Hippocampal formation (tissue), 2 donors: ENCODE measurements around the gene KLHL6.
"Not testable (repeated sequence)": the region's sequence is repeated elsewhere in the genome, so short reads cannot be mapped to it uniquely, and the experiment has no call there.

Source experiments
- DNase-seq, 2 donors: peaks; one replicate each; lab custom pipeline; 2025; lab: John Stamatoyannopoulos, UW

KLHL6 gene

GRCh38 chr3:183486472-183486871 is 69.0 kb downstream of the KLHL6 start:
- no peak for DNase-seq

- no peak for DNase-seq
Observed at GRCh38 chr3:183485585-183485984, 69.9 kb downstream of the KLHL6 start.

- no peak for DNase-seq
Observed at GRCh38 chr3:183485093-183485492, 70.4 kb downstream of the KLHL6 start.

GRCh38 chr3:183484431-183485075 is 71.0 kb downstream of the KLHL6 start:
- DNase-seq = no peak

GRCh38 chr3:183481582-183481981 is 73.9 kb downstream of the KLHL6 start:
- DNase-seq = no peak

GRCh38 chr3:183478501-183478900 is 77.0 kb downstream of the KLHL6 start:
- DNase-seq = no peak

GRCh38 chr3:183477801-183478456 is 77.6 kb downstream of the KLHL6 start:
- DNase-seq = no peak

GRCh38 chr3:183475764-183476162 is 79.7 kb downstream of the KLHL6 start:
- DNase-seq = not testable (repeated sequence)

GRCh38 chr3:183475016-183475763 is 80.3 kb downstream of the KLHL6 start:
- no peak for DNase-seq

GRCh38 chr3:183473969-183474368 is 81.5 kb downstream of the KLHL6 start:
- no peak for DNase-seq

GRCh38 chr3:183472155-183472554 is 83.4 kb downstream of the KLHL6 start:
- DNase-seq = no peak

GRCh38 chr3:183468424-183468823 is 87.1 kb downstream of the KLHL6 start:
- no peak for DNase-seq

GRCh38 chr3:183466575-183466974 is 88.9 kb downstream of the KLHL6 start:
- no peak for DNase-seq

GRCh38 chr3:183465710-183466109 is 89.8 kb downstream of the KLHL6 start:
- not testable (repeated sequence) for DNase-seq

- DNase-seq = no peak
Observed at GRCh38 chr3:183464480-183464879, 91.0 kb downstream of the KLHL6 start.

GRCh38 chr3:183460081-183461055 is 95.1 kb downstream of the KLHL6 start:
- no peak for DNase-seq

GRCh38 chr3:183455089-183455488 is 100.4 kb downstream of the KLHL6 start:
- DNase-seq = peak; percentile 50 to 89

- no peak for DNase-seq
Observed at GRCh38 chr3:183454064-183454463, 101.4 kb downstream of the KLHL6 start.

- DNase-seq = no peak
Observed at GRCh38 chr3:183449791-183450190, 105.7 kb downstream of the KLHL6 start.

- DNase-seq = peak; percentile 16 to 42
Observed at GRCh38 chr3:183449391-183449790, 106.1 kb downstream of the KLHL6 start.

GRCh38 chr3:183448369-183449128 is 107.0 kb downstream of the KLHL6 start:
- no peak for DNase-seq
